Activated T-cell treated with anti-CD3 and anti-CD28 coated beads, Interleukin-2, amount 50 U/mL, for 4 hours (primary cell): ENCODE data around the gene OR5H6. TPM values are rescaled to one million over a fixed set of nuclear protein-coding genes. Genes with fewer than 3 reads are reported as not detected.

Source experiments
- ATAC-seq, 2 donors: fragments of 200-7000 bp; cut with Tn5 transposase; one replicate each; pipeline ENCODE4 v1.10.0; 2021
- DNase-seq: peaks from one replicate; pipeline ENCODE4 v3.0.0-alpha.2; 2020
- H3K27me3 Mint-ChIP-seq: one replicate; pipeline ENCODE4 v1.8.0; 2021; ENCODE audit warnings: low read depth, mixed read lengths
- H3K36me3 Mint-ChIP-seq: one replicate; pipeline ENCODE4 v1.8.0; 2022; ENCODE audit warnings: mixed read lengths; ENCODE audit not compliant: insufficient read depth
- H3K4me1 Mint-ChIP-seq: one replicate; pipeline ENCODE4 v1.8.0; 2021; ENCODE audit warnings: low read depth, mixed read lengths
- H3K4me3 Mint-ChIP-seq: one replicate; pipeline ENCODE4 v1.8.0; 2021; ENCODE audit warnings: mild to moderate bottlenecking, moderate library complexity, mixed read lengths
- H3K9me3 Mint-ChIP-seq: one replicate; pipeline ENCODE4 v1.8.0; 2021; ENCODE audit warnings: mixed read lengths
- total RNA-seq, 3 donors: library from RNA; stranded (reverse); gene quantifications; one replicate each; pipeline ENCODE4 v1.2.1, GENCODE V29; 2021

The OR5H6 gene
- total RNA-seq, 3 donors from 2014 or later: not detected

DNA sequence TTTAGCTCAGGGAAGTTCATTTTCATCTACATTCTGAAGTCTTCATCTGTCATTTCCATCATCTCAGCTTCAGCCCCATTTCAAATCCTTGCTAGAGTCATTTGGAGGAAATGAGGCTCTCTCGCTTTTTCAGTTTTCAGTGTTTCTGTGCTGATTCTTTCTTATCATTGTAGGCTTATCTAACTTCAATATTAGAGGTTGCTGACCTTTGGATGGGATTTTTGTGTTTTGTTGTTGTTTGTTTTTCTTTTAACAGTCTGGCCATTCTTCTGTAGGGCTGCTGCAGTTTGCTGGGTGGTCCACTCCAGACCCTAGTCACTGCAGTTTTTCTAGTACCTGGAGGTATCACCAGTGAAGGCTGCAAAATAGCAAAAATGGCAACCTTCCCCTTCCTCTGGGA is 26.9 kb downstream of the OR5H6 start:
- Mint-ChIP-seq H3K4me3 (no peak overlapping the region), H3K36me3 (no peaks in the 10 kb centered on the region), H3K9me3 (no peaks in the 10 kb centered on the region), H3K4me1 (no peaks in the 10 kb centered on the region), H3K27me3 (peaks cover 9% of the 10 kb centered on the region)
- no peak for DNase-seq
- ATAC-seq: no peak

DNA sequence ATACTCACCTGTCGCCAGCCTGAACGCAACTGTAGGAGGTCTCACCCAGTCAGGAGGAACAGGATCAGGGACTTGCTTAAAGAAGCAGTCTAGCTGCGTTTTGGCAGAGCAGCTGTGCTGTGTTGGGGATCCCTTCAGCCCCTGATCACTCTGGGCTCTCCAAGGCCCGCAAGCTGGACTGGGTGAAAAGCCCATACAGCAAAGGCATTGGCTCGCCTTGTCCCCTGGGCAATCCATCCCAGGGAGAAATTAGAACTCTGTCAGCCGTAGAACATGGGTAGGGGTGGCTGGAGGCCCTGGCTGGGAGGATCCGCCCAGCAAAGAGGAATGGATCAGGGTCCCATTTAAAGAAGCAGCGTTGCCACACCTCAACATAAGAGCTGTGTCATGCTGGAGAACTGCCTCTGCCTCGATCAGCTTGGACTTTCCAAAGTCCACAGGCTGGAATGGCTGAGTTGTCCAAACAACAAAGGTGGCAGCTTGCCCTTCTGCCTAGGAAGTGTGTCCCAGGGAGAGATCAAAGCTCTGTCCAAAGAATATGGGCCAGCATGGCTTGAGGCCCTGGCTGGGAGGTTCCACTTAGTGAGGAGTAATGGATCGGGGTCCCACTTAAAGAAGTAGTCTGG is 27.4 kb downstream of the OR5H6 start:
- no peak for DNase-seq
- H3K9me3 Mint-ChIP-seq: no peaks in the 10 kb centered on the region

More for the DNA sequence above, 27.4 kb downstream of the OR5H6 start:
- no peaks in the 10 kb centered on the region for H3K36me3 Mint-ChIP-seq
- no peak for ATAC-seq
- H3K27me3 Mint-ChIP-seq: peaks cover 9% of the 10 kb centered on the region
- no peaks in the 10 kb centered on the region for H3K4me1 Mint-ChIP-seq
- no peak overlapping the region for H3K4me3 Mint-ChIP-seq

Other genes with a start within 250 kb of the OR5H6 start
- not detected for gene GABRR3, start 228.9 kb upstream of the OR5H6 start, total RNA-seq
- gene OR5AC2, start 177.1 kb upstream of the OR5H6 start, total RNA-seq: not detected
- gene OR5H1, start 133.5 kb upstream of the OR5H6 start, total RNA-seq: not detected
- not detected for gene OR5H14, start 116.8 kb upstream of the OR5H6 start, total RNA-seq
- not detected for gene OR5H15, start 97.5 kb upstream of the OR5H6 start, total RNA-seq
- gene OR5H2, start 18.3 kb downstream of the OR5H6 start, total RNA-seq: not detected
- gene OR5K4, start 89.6 kb downstream of the OR5H6 start, total RNA-seq: not detected
- not detected for gene OR5K3, start 126.4 kb downstream of the OR5H6 start, total RNA-seq
- not detected for gene OR5K1, start 199.0 kb downstream of the OR5H6 start, total RNA-seq
- gene OR5K2, start 233.4 kb downstream of the OR5H6 start, total RNA-seq: not detected